T47D (cell line): ENCODE measurements around the gene SLC44A5.
"Not testable (repeated sequence)": the region's sequence is repeated elsewhere in the genome, so short reads cannot be mapped to it uniquely, and the experiment has no call there.

Source experiments
- DNase-seq, 2 experiments: peaks; one replicate each; pipeline versions ENCODE4 v3.0.0 to v3.0.0-alpha.2; 2011 to 2012; ENCODE audit warnings: low read depth in 1 of 2, low spot score in 1 of 2
- JUND ChIP-seq: IDR thresholded peaks from 2 replicates; pipeline ENCODE4 v1.6.1; 2012; ENCODE audit warnings: low read depth
- in situ Hi-C: cut with HindIII; loops from 2 replicates; pipeline ENCODE4 v1.10.0; 2016; ENCODE audit warnings: low sequenced_read_pairs, low pct_unique_long_range_greater_than_20kb

SLC44A5 gene

DNA sequence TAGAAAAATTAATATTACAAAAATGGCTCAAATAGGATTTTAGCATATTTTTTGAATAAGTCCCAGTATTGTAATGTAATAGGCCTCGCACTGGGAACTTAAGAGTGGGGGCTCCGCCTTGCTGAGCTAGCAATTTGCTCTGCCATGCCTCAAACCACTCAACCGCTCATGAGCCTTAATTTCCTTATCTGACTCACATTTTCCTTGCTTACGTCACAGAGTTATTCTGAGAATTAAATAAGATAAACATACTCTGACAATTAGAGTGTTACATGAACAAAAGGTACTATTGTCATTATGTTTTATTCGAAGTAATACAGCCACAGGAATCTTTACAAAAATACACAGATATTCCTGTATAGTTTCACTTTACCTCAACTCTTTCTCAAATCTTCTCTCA is 108.1 kb downstream of the SLC44A5 start:
- TF ChIP-seq JUND = no peak

DNA sequence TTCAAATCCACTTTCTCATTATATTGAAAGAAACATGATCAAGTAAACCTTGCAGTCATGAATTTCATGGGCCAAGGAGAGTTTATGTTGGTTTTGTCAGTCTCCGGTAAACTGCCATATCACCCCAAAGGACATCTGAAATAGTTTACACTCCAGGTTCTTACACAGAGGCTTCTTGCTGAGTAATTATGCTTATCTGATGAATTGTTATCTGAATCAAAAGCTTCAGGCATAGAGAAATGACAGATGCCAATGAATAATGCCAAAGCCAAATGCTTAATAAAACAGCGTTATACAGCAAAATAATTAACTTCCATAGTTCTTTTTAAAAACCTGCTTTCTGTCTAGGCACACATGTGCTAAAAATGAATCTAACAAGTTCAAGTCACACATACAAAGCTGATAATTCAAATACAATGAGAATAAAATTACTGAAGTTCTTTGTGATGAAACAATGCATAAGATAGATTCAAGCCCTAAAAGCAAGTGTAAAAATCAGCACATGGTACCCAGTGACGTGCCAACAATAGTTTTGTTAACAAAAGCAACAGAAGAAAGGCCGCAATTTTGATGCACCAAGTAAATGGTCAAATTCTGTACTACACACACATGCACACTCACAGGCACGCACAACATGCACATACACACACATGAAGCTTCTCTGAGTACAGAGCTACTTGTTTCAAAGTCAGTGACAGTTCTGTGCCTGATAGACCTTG is 109.2 kb downstream of the SLC44A5 start:
- DNase-seq = no peak
- in situ Hi-C loops = no loop called here
- no peak for TF ChIP-seq JUND

More for the DNA sequence above, 108.1 kb downstream of the SLC44A5 start:
- in situ Hi-C loops = no loop called here
- DNase-seq = no peak

DNA sequence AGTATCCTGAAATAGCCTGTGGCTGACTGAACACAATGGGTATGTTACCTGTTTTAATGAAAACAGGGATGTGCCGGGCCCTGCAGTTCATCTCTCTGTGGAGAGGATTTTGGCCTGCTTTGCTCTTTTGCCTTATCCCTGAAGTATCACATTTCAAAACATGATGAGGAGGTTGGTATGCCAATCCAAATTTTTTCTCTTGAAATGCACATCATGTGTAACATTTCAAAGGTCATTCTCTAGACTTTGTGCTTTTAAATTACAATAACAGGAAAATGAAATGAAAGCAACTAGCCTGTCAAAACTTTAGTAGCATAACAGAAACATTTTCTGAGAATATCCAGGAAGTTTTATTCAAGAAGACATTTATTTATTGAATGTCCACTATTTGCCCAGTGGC is 118.9 kb downstream of the SLC44A5 start:
- DNase-seq = no peak
- no peak for TF ChIP-seq JUND
- in situ Hi-C loops = no loop called here

DNA sequence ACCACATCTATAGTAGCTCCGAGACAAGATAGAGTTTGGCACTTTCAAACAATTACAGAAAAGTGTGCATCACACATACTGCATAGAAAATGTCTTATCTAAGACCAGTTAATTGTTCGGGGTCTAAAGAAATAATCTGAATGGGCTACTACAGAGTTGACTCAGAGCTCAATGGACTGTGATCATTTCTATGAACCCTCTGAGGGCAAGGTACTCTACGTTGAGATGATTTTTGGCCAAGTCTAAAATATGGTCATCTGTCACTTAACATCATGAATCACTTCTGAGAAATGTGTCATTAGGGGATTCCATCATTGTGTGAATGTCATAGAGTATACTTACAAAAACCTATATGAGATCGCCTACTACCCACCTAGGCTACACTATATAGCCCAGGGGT is 123.5 kb downstream of the SLC44A5 start:
- DNase-seq = no peak
- TF ChIP-seq JUND = no peak
- in situ Hi-C loops = no loop called here

DNA sequence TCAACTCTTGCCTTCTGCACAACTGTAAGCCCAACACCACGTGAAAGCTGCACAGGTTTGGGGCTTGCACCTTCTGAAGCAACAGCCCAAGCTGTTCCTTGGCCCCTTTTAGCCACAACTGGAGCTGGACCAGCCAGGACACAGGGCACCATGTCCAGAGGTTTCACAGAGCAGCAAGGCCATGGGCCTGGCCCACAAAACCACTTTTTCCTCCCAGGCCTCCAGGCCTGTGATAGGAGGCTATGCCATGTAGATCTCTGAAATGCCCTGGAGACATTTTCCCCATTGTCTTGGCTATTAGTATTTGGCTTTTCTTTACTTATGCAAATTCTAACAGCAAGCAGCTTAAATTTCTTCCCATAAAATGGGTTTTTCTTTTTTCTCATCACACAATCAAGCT is 126.1 kb downstream of the SLC44A5 start:
- in situ Hi-C loops = no loop called here
- DNase-seq = no peak
- no peak for TF ChIP-seq JUND

DNA sequence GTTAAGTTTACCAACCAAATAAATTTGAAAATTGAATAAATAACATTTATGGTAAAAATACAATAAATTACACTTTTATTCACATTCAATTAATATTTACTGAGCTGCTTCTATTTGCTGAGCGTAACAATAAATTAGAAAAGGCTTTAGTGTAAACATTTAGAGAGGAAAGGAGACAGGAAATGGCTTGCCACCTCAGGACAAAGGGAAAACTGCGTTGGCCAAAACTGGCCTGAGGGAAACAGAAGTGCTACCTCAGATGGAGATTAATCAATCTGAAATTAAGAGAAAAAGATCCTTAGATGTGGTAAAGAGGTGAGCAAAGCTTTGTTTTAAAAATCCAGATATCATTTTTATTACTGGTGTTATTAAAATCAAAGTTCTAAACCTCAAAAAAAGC is 128.0 kb downstream of the SLC44A5 start:
- in situ Hi-C loops = no loop called here
- no peak for TF ChIP-seq JUND
- DNase-seq = no peak

DNA sequence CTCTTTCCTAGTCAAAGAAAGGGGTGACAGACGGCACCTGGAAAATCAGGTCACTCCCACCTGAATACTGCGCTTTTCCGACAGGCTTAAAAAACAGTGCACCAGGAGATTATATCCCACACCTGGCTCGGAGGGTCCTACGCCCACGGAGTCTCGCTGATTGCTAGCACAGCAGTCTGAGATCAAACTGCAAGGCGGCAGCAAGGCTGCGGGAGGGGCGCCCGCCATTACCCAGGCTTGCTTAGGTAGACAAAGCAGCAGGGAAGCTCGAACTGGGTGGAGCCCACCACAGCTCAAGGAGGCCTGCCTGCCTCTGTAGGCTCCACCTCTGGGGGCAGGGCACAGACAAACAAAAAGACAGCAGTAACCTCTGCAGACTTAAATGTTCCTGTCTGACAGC is 134.4 kb downstream of the SLC44A5 start:
- DNase-seq, in situ Hi-C loops: not testable (repeated sequence)

DNA sequence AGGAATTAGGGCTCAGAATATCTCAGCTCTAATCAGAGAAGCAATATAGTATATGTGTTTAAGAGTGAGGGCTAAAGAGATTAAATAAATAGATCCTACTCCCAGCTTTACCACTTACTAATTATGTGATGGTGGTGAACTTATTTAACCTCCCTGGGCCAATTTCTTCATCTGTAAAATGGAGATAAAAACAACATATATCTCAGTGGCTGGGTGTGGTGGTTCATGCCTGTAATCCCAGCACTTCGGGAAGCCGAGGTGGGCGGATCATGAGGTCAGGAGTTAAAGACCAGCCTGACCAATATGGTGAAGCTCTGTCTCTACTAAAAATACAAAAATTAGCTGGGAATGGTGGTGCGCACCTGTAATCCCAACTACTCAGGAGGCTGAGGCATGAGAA is 135.2 kb downstream of the SLC44A5 start:
- TF ChIP-seq JUND = no peak
- no peak for DNase-seq
- in situ Hi-C loops = no loop called here

DNA sequence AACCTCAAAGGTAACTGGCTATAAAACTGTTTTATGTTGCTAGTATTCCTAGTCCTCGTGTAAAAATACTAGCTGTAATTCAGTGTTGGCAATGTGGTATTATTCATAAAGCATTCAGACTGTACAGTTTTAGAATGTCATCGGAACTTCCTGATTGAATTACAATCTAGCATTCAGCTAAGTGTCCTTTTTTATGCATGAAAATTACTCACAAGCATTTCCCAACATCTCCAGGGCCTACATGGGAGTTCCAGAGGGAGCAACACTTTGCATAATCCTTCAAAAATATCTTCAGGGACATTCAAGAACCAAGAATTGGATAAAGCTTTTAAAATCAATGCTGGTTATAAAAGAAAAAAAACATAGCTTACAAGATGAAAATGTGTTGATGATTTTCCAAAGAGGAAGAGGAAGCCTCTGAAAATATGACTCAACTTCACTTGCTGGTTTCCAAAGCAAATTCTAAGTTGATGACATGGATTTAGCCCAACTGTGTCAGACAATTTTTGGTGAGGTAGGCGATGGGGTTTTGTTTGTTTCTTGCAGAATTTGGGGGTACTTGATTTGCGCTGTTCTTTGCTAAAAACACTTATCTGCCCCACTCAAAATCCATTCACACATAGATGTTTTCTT is 137.8 kb downstream of the SLC44A5 start:
- no peak for DNase-seq
- no peak for TF ChIP-seq JUND
- in situ Hi-C loops = no loop called here

DNA sequence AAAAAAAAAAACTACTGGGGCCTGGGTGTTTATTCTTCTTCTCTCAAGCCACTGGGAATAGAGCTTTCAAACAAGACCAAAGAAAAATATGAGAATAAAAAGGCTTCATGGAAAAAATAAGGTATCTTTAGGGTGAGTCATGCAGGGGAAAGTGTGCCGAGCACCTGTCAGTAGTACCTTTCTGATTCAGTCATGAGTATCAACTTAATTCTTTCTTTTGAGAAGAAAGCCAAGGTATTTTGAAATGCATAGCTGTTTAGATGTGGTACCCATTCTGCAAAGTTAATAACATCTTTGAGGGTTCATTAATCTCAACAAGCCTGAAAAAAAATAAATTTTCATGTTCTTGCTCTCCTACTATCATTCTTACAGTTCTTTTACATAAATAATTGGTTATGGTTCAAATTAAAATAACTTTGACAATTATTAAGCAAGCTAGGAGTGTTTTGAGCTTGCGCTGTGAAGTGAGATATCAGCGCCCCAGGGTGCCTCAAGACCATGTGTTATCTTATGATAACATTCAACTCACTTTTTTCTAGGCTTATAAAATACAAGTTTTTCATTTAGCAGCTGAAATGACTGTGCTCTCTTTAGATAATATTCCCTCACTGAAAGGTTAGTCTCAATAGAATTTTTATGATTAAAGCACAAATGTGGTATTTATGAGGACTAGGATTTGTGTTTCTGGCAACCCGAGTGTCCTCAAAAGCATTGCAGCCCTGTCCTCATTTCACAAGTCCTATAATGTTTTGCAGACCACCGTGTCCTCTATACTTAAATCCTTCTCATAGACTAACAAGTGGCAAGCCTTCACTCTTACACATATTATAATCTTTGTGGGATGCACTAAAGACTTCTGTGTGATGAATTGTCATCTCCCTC is 138.6 kb downstream of the SLC44A5 start:
- no peak for TF ChIP-seq JUND
- DNase-seq = no peak
- in situ Hi-C loops = no loop called here

DNA sequence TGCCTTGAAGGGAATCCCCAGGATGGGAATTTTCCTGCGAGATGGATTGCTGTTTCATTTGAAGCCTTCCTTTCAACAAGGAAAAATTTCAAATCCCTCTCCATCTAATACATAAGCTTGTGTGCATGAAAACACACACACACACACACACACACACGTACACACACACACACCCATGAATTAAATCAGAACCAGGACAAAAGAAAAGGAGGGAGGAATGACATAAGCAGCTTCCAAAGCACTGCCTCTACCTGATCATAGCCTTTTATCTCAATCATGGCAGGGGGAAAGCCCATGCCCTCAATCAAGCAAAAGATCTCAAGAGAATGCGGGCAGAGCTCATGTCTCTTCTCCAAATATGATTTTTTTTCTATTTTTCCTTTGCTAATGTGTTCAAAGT is 139.7 kb downstream of the SLC44A5 start:
- in situ Hi-C loops = no loop called here
- TF ChIP-seq JUND = no peak

DNA sequence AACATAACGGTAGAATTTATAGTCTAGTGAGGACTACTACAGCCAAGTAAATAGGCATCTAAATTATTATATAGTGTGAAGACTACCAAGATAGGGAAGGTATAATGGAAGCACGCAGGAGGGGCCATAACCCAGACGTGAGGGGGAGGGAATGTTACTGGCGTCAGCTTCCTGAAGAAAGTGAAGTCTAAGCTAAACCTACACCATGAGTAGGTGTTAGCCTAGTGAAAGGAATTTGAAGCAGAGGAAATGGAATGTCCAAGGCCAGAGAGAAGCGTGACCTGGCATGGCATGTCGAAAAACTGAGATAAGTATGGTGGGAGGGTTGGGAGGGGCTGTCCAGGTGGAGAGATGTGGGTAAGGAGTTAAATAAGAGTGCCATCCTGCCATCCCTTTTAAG is 140.5 kb downstream of the SLC44A5 start:
- no peak for DNase-seq
- in situ Hi-C loops = no loop called here
- TF ChIP-seq JUND = no peak

More for the DNA sequence above, 139.7 kb downstream of the SLC44A5 start:
- DNase-seq = no peak
